ENCODE data around the gene CARD9.

DNA sequence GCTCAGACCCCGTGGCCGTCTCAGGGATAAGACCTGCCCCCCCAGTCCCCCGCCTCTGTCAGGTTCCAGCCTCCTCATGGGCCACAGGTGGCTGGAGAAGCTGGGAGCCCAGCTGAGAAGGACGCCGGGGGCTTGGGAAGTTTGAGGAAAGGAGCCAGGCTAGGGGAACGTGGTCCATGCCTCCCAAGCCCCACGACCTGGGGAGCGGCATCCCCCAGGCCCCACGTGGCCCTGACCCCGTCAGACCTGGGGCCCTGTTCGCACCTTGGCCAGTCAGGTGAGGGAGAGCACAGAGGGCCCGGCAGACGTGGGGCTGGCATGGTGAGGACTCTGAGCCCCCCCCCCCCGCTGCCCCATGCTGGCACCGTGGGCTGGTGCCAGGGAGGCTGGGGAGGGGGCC lies 42.4 kb downstream of the CARD9 start:
- no peak for TF ChIP-seq CBX8 (IDR thresholded peaks at IDR 0.05; ENCODE audit: borderline replicate concordance, low read depth, low read length)
- TF ChIP-seq, protein P1, sequence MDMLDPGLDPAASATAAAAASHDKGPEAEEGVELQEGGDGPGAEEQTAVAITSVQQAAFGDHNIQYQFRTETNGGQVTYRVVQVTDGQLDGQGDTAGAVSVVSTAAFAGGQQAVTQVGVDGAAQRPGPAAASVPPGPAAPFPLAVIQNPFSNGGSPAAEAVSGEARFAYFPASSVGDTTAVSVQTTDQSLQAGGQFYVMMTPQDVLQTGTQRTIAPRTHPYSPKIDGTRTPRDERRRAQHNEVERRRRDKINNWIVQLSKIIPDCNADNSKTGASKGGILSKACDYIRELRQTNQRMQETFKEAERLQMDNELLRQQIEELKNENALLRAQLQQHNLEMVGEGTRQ (IDR thresholded peaks at IDR 0.05; ENCODE audit: low read length) = no peak
- TF ChIP-seq, protein P2, sequence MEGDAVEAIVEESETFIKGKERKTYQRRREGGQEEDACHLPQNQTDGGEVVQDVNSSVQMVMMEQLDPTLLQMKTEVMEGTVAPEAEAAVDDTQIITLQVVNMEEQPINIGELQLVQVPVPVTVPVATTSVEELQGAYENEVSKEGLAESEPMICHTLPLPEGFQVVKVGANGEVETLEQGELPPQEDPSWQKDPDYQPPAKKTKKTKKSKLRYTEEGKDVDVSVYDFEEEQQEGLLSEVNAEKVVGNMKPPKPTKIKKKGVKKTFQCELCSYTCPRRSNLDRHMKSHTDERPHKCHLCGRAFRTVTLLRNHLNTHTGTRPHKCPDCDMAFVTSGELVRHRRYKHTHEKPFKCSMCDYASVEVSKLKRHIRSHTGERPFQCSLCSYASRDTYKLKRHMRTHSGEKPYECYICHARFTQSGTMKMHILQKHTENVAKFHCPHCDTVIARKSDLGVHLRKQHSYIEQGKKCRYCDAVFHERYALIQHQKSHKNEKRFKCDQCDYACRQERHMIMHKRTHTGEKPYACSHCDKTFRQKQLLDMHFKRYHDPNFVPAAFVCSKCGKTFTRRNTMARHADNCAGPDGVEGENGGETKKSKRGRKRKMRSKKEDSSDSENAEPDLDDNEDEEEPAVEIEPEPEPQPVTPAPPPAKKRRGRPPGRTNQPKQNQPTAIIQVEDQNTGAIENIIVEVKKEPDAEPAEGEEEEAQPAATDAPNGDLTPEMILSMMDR (IDR thresholded peaks at IDR 0.05; ENCODE audit: control extremely low read depth in 1 of 3, insufficient read depth in 1 of 3, low read depth in 1 of 3, low read length in 3 of 3) = no peak
- TF ChIP-seq EZH2 (IDR thresholded peaks at IDR 0.05; ENCODE audit: low read depth, low read length, severe bottlenecking) = no peak
- no peak for TF ChIP-seq CBX5 (IDR thresholded peaks at IDR 0.05; ENCODE audit: low read depth, low read length)
